SK-N-SH (cell line): ENCODE data around the gene HSDL1. TPM values are rescaled to one million over a fixed set of nuclear protein-coding genes. Genes with fewer than 3 reads are reported as not detected.

ENCODE experiments used
- CTCF ChIA-PET: fragments of 300-600, 350-600 bp; formaldehyde crosslinking; extraction: SDS; loops from one replicate; lab custom pipeline; 2021; lab: Yijun Ruan, JAX
- POLR2A ChIA-PET: fragments of 350-600 bp; sonication (Branson Sonifier 250); formaldehyde crosslinking; extraction: SDS; loops from one replicate; lab custom pipeline; 2020; ENCODE audit warnings: antibody characterized with exemption, inconsistent platforms; lab: Yijun Ruan, JAX
- DNase-seq: peaks from one replicate; pipeline ENCODE4 v3.0.0; 2012
- H2AFZ ChIP-seq: fragments of 200-600 bp; sonication (generic); 2 replicates; pipeline ENCODE4 v1.8.1; 2016; ENCODE audit warnings: antibody characterized with exemption, mild to moderate bottlenecking, low read depth
- H3F3A ChIP-seq: fragments of 200-600 bp; sonication (generic); replicated peaks from 2 replicates; pipeline ENCODE3; 2016; ENCODE audit warnings: antibody characterized with exemption, mild to moderate bottlenecking; ENCODE audit not compliant: insufficient read depth
- H3K27ac ChIP-seq, 2 experiments: fragments of 200-500 bp in 1 of 2; fragments of 200-600 bp in 1 of 2; sonication (Bioruptor generic) in 1 of 2; sonication (generic), shearing (Covaris generic) in 1 of 2; 2 replicates each; pipeline versions ENCODE4 v1.5.1 to v1.6.1; 2014 to 2016; ENCODE audit warnings: low read depth in 2 of 2, inconsistent platforms in 1 of 2, low read length in 1 of 2, mild to moderate bottlenecking in 1 of 2, mixed read lengths in 1 of 2
- H3K27me3 ChIP-seq: fragments of 200-600 bp; sonication (generic), shearing (Covaris generic); 2 replicates; pipeline ENCODE4 v1.6.1; 2016; ENCODE audit warnings: mixed run types; ENCODE audit not compliant: insufficient read depth
- H3K36me3 ChIP-seq, 2 experiments: fragments of 200-500 bp in 1 of 2; fragments of 200-600 bp in 1 of 2; sonication (Bioruptor generic) in 1 of 2; sonication (generic) in 1 of 2; replicated peaks in 1 of 2; 2 replicates each; pipeline versions ENCODE3 to v1.5.1; 2014 to 2016; ENCODE audit warnings: low read length in 1 of 2, mild to moderate bottlenecking in 1 of 2; ENCODE audit not compliant: insufficient read depth in 2 of 2, control insufficient read depth in 1 of 2
- H3K4me1 ChIP-seq, 2 experiments: fragments of 200-500 bp in 1 of 2; fragments of 200-600 bp in 1 of 2; sonication (Bioruptor generic) in 1 of 2; sonication (generic), shearing (Covaris generic) in 1 of 2; 2 replicates each; pipeline versions ENCODE4 v1.5.1 to v1.6.1; 2014 to 2016; ENCODE audit warnings: low read depth in 1 of 2, low read length in 1 of 2, mixed run types in 1 of 2; ENCODE audit not compliant: insufficient read depth in 2 of 2, control insufficient read depth in 1 of 2
- H3K4me2 ChIP-seq: fragments of 200-600 bp; sonication (generic), shearing (Covaris generic); 2 replicates; pipeline ENCODE4 v1.6.1; 2017; ENCODE audit warnings: mixed run types
- H3K4me3 ChIP-seq, 2 experiments: fragments of 200-500 bp in 1 of 2; fragments of 200-600 bp in 1 of 2; sonication (Bioruptor generic) in 1 of 2; sonication (generic), shearing (Covaris generic) in 1 of 2; 2 replicates each; pipeline versions ENCODE4 v1.5.1 to v1.8.1; 2014 to 2016; ENCODE audit warnings: low read depth in 2 of 2, inconsistent platforms in 1 of 2, low read length in 1 of 2, mild to moderate bottlenecking in 1 of 2, mixed read lengths in 1 of 2, moderate library complexity in 1 of 2
- H3K79me2 ChIP-seq: fragments of 200-600 bp; sonication (generic); 2 replicates; pipeline ENCODE4 v1.8.1; 2017; ENCODE audit warnings: mild to moderate bottlenecking; ENCODE audit not compliant: insufficient read depth
- H3K9ac ChIP-seq: fragments of 200-600 bp; sonication (generic); 2 replicates; pipeline ENCODE4 v1.6.1; 2017; ENCODE audit warnings: mixed run types
- H3K9me2 ChIP-seq: fragments of 200-600 bp; sonication (generic); 2 replicates; pipeline ENCODE4 v1.6.1; 2017; ENCODE audit warnings: mixed run types
- H3K9me3 ChIP-seq: fragments of 200-600 bp; sonication (generic); 2 replicates; pipeline ENCODE4 v1.6.1; 2017; ENCODE audit warnings: mixed run types, mild to moderate bottlenecking, moderate library complexity
- H4K20me1 ChIP-seq: fragments of 200-600 bp; sonication (generic); 2 replicates; pipeline ENCODE4 v1.6.1; 2017; ENCODE audit warnings: mild to moderate bottlenecking, mixed run types; ENCODE audit not compliant: insufficient read depth
- EZH2phosphoT487 ChIP-seq: fragments of 200-600 bp; sonication (generic); IDR thresholded peaks from 2 replicates; pipeline ENCODE4 v1.6.1; 2017; ENCODE audit warnings: low read depth, mixed run types, mild to moderate bottlenecking, antibody characterized with exemption, moderate library complexity, borderline replicate concordance
- FOSL2 ChIP-seq: IDR thresholded peaks from 2 replicates; pipeline ENCODE4 v1.4.0; 2012; ENCODE audit warnings: low read depth, mild to moderate bottlenecking, moderate library complexity, borderline replicate concordance
- FOXJ3 ChIP-seq: sonication (generic); formaldehyde crosslinking; IDR thresholded peaks from 2 replicates; pipeline ENCODE4 v1.5.1; 2020; ENCODE audit warnings: mild to moderate bottlenecking, missing genetic modification reagents
- MAX ChIP-seq: IDR thresholded peaks from 2 replicates; pipeline ENCODE4 v1.4.0; 2012; ENCODE audit warnings: low read depth
- POLR2AphosphoS5 ChIP-seq: IDR thresholded peaks from 2 replicates; pipeline ENCODE4 v1.6.1; 2012; ENCODE audit warnings: low read depth, low read length
- REST ChIP-seq: IDR thresholded peaks from 2 replicates; pipeline ENCODE4 v1.6.1; 2012; ENCODE audit warnings: mild to moderate bottlenecking, low read depth, low read length, moderate library complexity
- RFX5 ChIP-seq: IDR thresholded peaks from 2 replicates; pipeline ENCODE4 v1.6.1; 2012; ENCODE audit warnings: mild to moderate bottlenecking, improper control_type of control experiment, low read length
- SIN3A ChIP-seq: IDR thresholded peaks from 2 replicates; pipeline ENCODE4 v1.6.1; 2012; ENCODE audit warnings: low read depth, mild to moderate bottlenecking, low read length, moderate library complexity, borderline replicate concordance
- TAF1 ChIP-seq: IDR thresholded peaks from 2 replicates; pipeline ENCODE4 v1.6.1; 2012; ENCODE audit warnings: low read depth, mild to moderate bottlenecking, low read length, moderate library complexity, borderline replicate concordance
- TCF12 ChIP-seq: IDR thresholded peaks from 2 replicates; pipeline ENCODE4 v1.4.0; 2012
- TEAD4 ChIP-seq: IDR thresholded peaks from 2 replicates; pipeline ENCODE4 v1.4.0; 2012; ENCODE audit warnings: mild to moderate bottlenecking, borderline replicate concordance; ENCODE audit not compliant: insufficient read depth
- USF1 ChIP-seq: IDR thresholded peaks from 2 replicates; pipeline ENCODE4 v1.4.0; 2012; ENCODE audit warnings: low read depth, borderline replicate concordance
- USF2 ChIP-seq: fragments of 150-350 bp; IDR thresholded peaks from 2 replicates; pipeline ENCODE4 v1.6.1; 2017; ENCODE audit warnings: antibody characterized with exemption, low read length, low read depth, borderline replicate concordance
- YY1 ChIP-seq: IDR thresholded peaks from 2 replicates; pipeline ENCODE4 v1.4.0; 2012; ENCODE audit warnings: low read depth, mild to moderate bottlenecking
- ZBTB33 ChIP-seq: IDR thresholded peaks from 2 replicates; pipeline ENCODE4 v1.4.0; 2012; ENCODE audit warnings: low read depth, borderline replicate concordance
- WGBS: methylation state at CpG from one replicate; pipeline ENCODE4 v1.1.6; 2017; ENCODE audit warnings: low lambda C conversion rate; 5-methylcytosine and 5-hydroxymethylcytosine counted together
- polyA plus RNA-seq, 3 experiments: library from polyadenylated mRNA; depleted of rRNA; stranded (reverse); fragments of >200 nt; gene quantifications; 2 replicates each; pipeline ENCODE4 v1.2.3, GENCODE V29; 2012

The HSDL1 gene
- polyA plus RNA-seq, 1 of the 3 experiments (the other 2 are of a cell fraction) = 14.5 TPM

- peaks cover 0 to 11% of the 10 kb centered on the region in 2 experiments; a peak in 1 of 4 replicates for H3K4me1 ChIP-seq
- H3K36me3 ChIP-seq = peaks cover 0 to 65% of the 10 kb centered on the region in 2 experiments
- peaks cover 33% of the 10 kb centered on the region for H3K79me2 ChIP-seq
- H3F3A ChIP-seq = no peaks in the 10 kb centered on the region
- no peak overlapping the region for H3K27ac ChIP-seq
- CTCF ChIA-PET = interaction anchor here (1.0 to 1.2 kb wide), 2 partner anchors 98 to 116 kb away, joined by 3 to 6 read pairs; no protein-coding TSS in a partner anchor
- H4K20me1 ChIP-seq = 0 out of 2 replicates have a peak, but pooled peaks cover 5% of the 10 kb centered on the region
- TF ChIP-seq SIN3A (no peak), TEAD4 (no peak), TCF12 (no peak), ZBTB33 (no peak), REST (no peak), FOXJ3 (no peak), POLR2AphosphoS5 (no peak), USF2 (no peak), FOSL2 (no peak), EZH2phosphoT487 (no peak), TAF1 (no peak), YY1 (no peak), USF1 (no peak), MAX (no peak), RFX5 (no peak)
- H3K4me3 ChIP-seq = no peak overlapping the region
- WGBS = 95% methylated on average over 9 of the region's 18 CpGs
- POLR2A ChIA-PET = no interaction called here
- H3K4me2 ChIP-seq = no peak overlapping the region
- no peak overlapping the region for H3K9ac ChIP-seq
- H3K27me3 ChIP-seq = no peaks in the 10 kb centered on the region
- no peak overlapping the region for H2AFZ ChIP-seq
- H3K9me2 ChIP-seq = no peaks in the 10 kb centered on the region
- DNase-seq = no peak
- no peaks in the 10 kb centered on the region for H3K9me3 ChIP-seq
Observed at GRCh38 chr16:84182104-84182503, 37.1 kb upstream of the HSDL1 start.
